Trophoblast cell (in vitro differentiated cells and primary cell): ENCODE data around the gene GALNT18.
"Not testable (repeated sequence)": the region's sequence is repeated elsewhere in the genome, so short reads cannot be mapped to it uniquely, and the experiment has no call there.

ENCODE experiments used
- DNase-seq, 2 donors: peaks; one replicate each; pipeline ENCODE4 v3.0.0-alpha.2; 2016
- H2AFZ ChIP-seq: 2 replicates; pipeline ENCODE4 v1.6.1; 2013; ENCODE audit warnings: low read length, moderate library complexity, mild to moderate bottlenecking; ENCODE audit not compliant: insufficient read depth, poor library complexity
- H2AK5ac ChIP-seq: 2 replicates; pipeline ENCODE4 v1.6.1; 2013; ENCODE audit warnings: mild to moderate bottlenecking, low read length
- H2BK120ac ChIP-seq: 2 replicates; pipeline ENCODE4 v1.6.1; 2013; ENCODE audit warnings: low read length, mild to moderate bottlenecking, moderate library complexity; ENCODE audit not compliant: insufficient read depth, poor library complexity
- H2BK12ac ChIP-seq: 2 replicates; pipeline ENCODE4 v1.6.1; 2013; ENCODE audit warnings: mild to moderate bottlenecking, low read length, moderate library complexity
- H2BK5ac ChIP-seq: 2 replicates; pipeline ENCODE4 v1.6.1; 2013; ENCODE audit warnings: low read length, low read depth, moderate library complexity, mild to moderate bottlenecking; ENCODE audit not compliant: poor library complexity
- H3K14ac ChIP-seq: 2 replicates; pipeline ENCODE4 v1.6.1; 2013; ENCODE audit warnings: mild to moderate bottlenecking, low read length
- H3K18ac ChIP-seq: 2 replicates; pipeline ENCODE4 v1.6.1; 2013; ENCODE audit warnings: mild to moderate bottlenecking, low read length
- H3K23ac ChIP-seq: 2 replicates; pipeline ENCODE4 v1.6.1; 2013; ENCODE audit warnings: low read length
- H3K27ac ChIP-seq: 2 replicates; pipeline ENCODE4 v1.5.1; 2013; ENCODE audit warnings: low read depth, mild to moderate bottlenecking, inconsistent platforms, low read length, moderate library complexity
- H3K27me3 ChIP-seq: 2 replicates; pipeline ENCODE4 v1.6.1; 2013; ENCODE audit warnings: inconsistent platforms, mild to moderate bottlenecking, low read length, moderate library complexity; ENCODE audit not compliant: insufficient read depth
- H3K36me3 ChIP-seq, 2 experiments: 1 replicate in 1 of 2; 2 replicates in 1 of 2; pipeline ENCODE4 v1.6.1; 2013; ENCODE audit warnings: low read length in 2 of 2, mild to moderate bottlenecking in 2 of 2, moderate library complexity in 1 of 2; ENCODE audit not compliant: insufficient read depth in 2 of 2, control insufficient read depth in 1 of 2
- H3K4ac ChIP-seq: 2 replicates; pipeline ENCODE4 v1.6.1; 2013; ENCODE audit warnings: low read depth, mild to moderate bottlenecking, low read length, moderate library complexity
- H3K4me1 ChIP-seq, 2 experiments: 1 replicate in 1 of 2; 2 replicates in 1 of 2; pipeline ENCODE4 v1.6.1; 2013; ENCODE audit warnings: low read length in 2 of 2, mild to moderate bottlenecking in 2 of 2, moderate library complexity in 1 of 2; ENCODE audit not compliant: insufficient read depth in 2 of 2, control insufficient read depth in 1 of 2
- H3K4me2 ChIP-seq: 2 replicates; pipeline ENCODE4 v1.6.1; 2013; ENCODE audit warnings: inconsistent platforms, mild to moderate bottlenecking, low read length, moderate library complexity
- H3K4me3 ChIP-seq: 2 replicates; pipeline ENCODE4 v1.5.1; 2013; ENCODE audit warnings: mild to moderate bottlenecking, low read depth, low read length, inconsistent platforms
- H3K79me1 ChIP-seq: one replicate; pipeline ENCODE4 v1.6.1; 2013; ENCODE audit warnings: low read length
- H3K79me2 ChIP-seq: 2 replicates; pipeline ENCODE4 v1.6.1; 2013; ENCODE audit warnings: low read length, mild to moderate bottlenecking; ENCODE audit not compliant: control insufficient read depth, insufficient read depth, poor library complexity
- H3K9ac ChIP-seq: 2 replicates; pipeline ENCODE4 v1.6.1; 2013; ENCODE audit warnings: mild to moderate bottlenecking, low read length
- H3K9me3 ChIP-seq: 2 replicates; pipeline ENCODE4 v1.6.1; 2013; ENCODE audit warnings: low read depth, mild to moderate bottlenecking, control low read depth, inconsistent platforms, low read length; ENCODE audit not compliant: insufficient read depth
- H4K12ac ChIP-seq: 2 replicates; pipeline ENCODE4 v1.6.1; 2013; ENCODE audit warnings: low read depth, mild to moderate bottlenecking, low read length, moderate library complexity
- H4K8ac ChIP-seq: 2 replicates; pipeline ENCODE4 v1.6.1; 2013; ENCODE audit warnings: low read depth, mild to moderate bottlenecking, low read length, moderate library complexity
- H4K91ac ChIP-seq: one replicate; pipeline ENCODE4 v1.6.1; 2013; ENCODE audit warnings: low read depth, mild to moderate bottlenecking, low read length, moderate library complexity
- WGBS: extraction: QIAGEN DNeasy Blood & Tissue Kit; methylation state at CpG from one replicate; pipeline ENCODE4 v1.1.7; 2013; ENCODE audit warnings: missing lambda C conversion rate; ENCODE audit not compliant: insufficient read length, insufficient coverage; ENCODE audit errors: extremely low coverage; 5-methylcytosine and 5-hydroxymethylcytosine counted together

GALNT18 gene

DNA sequence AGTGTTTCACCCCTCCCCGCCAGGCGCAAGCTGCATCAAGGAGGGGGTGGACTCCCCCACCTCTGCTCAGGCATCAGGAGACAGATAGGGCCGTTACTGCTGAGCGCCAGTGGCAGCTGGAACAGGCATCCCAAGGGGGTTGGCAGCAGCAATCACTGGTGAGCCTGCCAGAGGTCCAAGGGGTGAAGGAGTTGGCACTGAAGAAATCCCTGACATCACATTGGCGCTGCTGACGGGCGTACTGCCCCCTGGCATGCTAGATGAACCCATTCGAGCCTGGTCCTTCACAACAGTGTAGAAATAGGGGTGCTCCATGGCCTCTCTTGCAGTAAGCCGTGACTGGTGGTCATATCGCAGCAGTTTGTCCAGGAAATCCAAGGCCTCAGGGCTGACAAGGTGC is 270.0 kb downstream of the GALNT18 start:
- H3K9me3 ChIP-seq, H2AK5ac ChIP-seq, H3K27ac ChIP-seq, H3K4me2 ChIP-seq, H3K4ac ChIP-seq, H3K27me3 ChIP-seq, H3K18ac ChIP-seq, H3K79me1 ChIP-seq, H2BK120ac ChIP-seq, H2AFZ ChIP-seq, H2BK5ac ChIP-seq, DNase-seq, H4K12ac ChIP-seq, H2BK12ac ChIP-seq, H4K91ac ChIP-seq, H3K36me3 ChIP-seq, H3K9ac ChIP-seq, H3K79me2 ChIP-seq, H3K4me3 ChIP-seq, H3K23ac ChIP-seq, H3K14ac ChIP-seq, H4K8ac ChIP-seq: not testable (repeated sequence)
- WGBS = no CpG with 5 or more reads among the region's 10 CpGs
- peaks cover 12 to 18% of the 10 kb centered on the region in 2 experiments for H3K4me1 ChIP-seq

DNA sequence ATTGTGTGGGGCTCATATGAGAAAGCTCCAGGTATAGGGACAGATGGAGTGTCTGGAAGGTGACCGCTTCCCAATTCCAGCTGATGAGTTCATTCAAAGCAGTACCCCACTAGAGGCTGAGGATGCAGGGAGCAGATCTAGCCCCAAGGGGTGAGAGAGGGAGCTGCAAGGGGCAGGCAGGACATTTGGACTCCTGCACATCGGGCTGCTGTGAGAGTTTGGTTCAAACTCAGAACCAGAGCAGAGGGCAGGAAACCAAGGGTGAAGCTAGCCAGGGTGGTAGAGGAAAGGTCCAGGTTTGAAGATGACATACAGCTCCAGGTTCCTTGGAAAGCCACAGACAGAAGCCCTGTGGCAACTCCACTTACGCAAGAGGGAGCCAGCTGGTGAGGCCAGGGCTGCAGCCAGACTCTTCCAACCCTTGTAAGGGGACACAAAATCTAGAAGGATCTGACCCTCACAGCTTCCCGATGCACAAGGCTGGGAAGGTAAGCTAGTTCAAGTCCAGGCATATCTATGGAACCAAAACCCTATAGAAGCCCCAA is 270.7 kb downstream of the GALNT18 start:
- H3K36me3 ChIP-seq = no peaks in the 10 kb centered on the region
- no peak overlapping the region for H3K4me3 ChIP-seq
- no peaks in the 10 kb centered on the region for H3K79me2 ChIP-seq
- no peak overlapping the region for H2BK12ac ChIP-seq
- H3K4ac ChIP-seq = no peak overlapping the region
- H3K79me1 ChIP-seq = no peaks in the 10 kb centered on the region
- WGBS = no CpG with 5 or more reads among the region's 4 CpGs
- no peak overlapping the region for H3K9ac ChIP-seq
- H3K9me3 ChIP-seq = no peaks in the 10 kb centered on the region
- H3K4me1 ChIP-seq = peaks cover 12 to 18% of the 10 kb centered on the region in 2 experiments
- no peak overlapping the region for H3K27ac ChIP-seq
- no peak overlapping the region for H2BK5ac ChIP-seq
- no peak overlapping the region for H3K23ac ChIP-seq
- H3K27me3 ChIP-seq = no peaks in the 10 kb centered on the region
- no peak overlapping the region for H2AFZ ChIP-seq
- H3K4me2 ChIP-seq = no peak overlapping the region
- no peak overlapping the region for H4K12ac ChIP-seq
- H3K14ac ChIP-seq = no peak overlapping the region
- no peak overlapping the region for H3K18ac ChIP-seq
- H4K8ac ChIP-seq = no peak overlapping the region
- no peak overlapping the region for H2AK5ac ChIP-seq
- no peak overlapping the region for H2BK120ac ChIP-seq
- H4K91ac ChIP-seq = no peak overlapping the region
- peak in 1 of 2 donors; percentile 7 for DNase-seq

DNA sequence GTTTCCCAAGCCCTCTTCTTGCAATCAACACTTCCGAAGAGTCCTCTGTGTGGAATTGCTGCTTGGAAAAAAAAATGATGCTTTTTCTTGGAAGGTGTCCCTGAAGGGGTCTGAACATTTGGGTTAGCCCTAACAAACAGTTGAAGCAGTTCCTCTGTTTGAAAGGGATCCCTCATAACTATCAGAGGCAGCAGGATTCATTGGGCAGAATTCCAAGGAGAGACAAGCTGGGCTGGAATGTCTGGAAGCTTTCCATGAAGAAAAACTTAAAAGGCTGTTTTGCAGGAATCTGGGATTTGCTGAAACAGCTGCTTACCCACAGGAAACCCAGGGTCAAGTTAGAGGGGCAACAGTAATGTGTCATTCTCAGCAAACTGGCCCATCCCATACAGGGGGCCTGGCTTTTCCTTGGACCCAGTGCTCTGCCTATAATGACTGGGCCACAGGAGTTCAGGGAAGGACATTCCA is 271.9 kb downstream of the GALNT18 start:
- peak in 1 of 2 donors; percentile 3 for DNase-seq
- no peaks in the 10 kb centered on the region for H3K36me3 ChIP-seq
- no CpG with 5 or more reads among the region's 1 CpG for WGBS

DNA sequence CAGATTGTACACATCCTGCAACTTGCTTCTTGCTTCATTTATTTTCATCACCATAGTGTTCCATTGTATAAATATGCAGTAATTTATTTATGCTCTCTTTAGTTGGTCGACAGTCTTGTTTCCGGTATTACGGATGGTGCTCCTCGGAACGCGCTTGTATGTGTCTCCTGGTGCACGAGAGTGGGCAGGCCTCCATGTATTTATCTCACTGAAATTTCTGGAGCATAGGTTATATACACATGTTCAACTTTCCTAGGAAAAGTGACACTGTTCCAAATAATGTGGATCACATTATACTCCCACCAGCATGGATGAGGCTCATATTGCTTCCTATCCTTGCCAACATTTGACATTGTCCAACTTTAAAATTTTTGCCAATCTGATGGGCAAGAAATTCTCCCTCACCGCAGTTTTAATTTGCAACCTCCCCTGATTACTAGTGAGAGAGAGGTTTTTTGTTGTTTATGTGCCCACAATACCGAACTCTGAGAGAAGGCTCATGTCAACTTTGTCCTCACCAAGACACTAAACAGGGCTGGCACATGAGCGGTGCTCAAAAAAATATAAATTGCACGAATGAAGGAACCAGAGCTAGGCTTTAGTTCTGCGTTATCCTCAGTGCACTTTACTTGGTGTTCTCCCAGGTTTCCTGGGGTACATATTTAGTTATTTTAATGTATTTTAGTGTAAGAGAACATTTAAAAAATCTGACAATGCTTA is 272.5 kb downstream of the GALNT18 start:
- H3K27ac ChIP-seq = no peak overlapping the region
- H2BK12ac ChIP-seq = no peak overlapping the region
- no peak overlapping the region for H3K18ac ChIP-seq
- H3K79me2 ChIP-seq = no peaks in the 10 kb centered on the region
- H3K4me2 ChIP-seq = no peak overlapping the region
- H3K14ac ChIP-seq = no peak overlapping the region
- no peak overlapping the region for H4K12ac ChIP-seq
- H3K9me3 ChIP-seq = no peaks in the 10 kb centered on the region
- H3K4ac ChIP-seq = no peak overlapping the region
- H3K79me1 ChIP-seq = no peaks in the 10 kb centered on the region
- no peak overlapping the region for H2AK5ac ChIP-seq
- no peak overlapping the region for H4K91ac ChIP-seq
- H3K23ac ChIP-seq = no peak overlapping the region
- no peaks in the 10 kb centered on the region for H3K27me3 ChIP-seq
- no peak overlapping the region for H3K4me3 ChIP-seq
- H2AFZ ChIP-seq = no peak overlapping the region
- no peak overlapping the region for H2BK120ac ChIP-seq
- H3K9ac ChIP-seq = no peak overlapping the region
- H4K8ac ChIP-seq = no peak overlapping the region
- no peak for DNase-seq
- H3K4me1 ChIP-seq = peaks cover 12 to 18% of the 10 kb centered on the region in 2 experiments
- H2BK5ac ChIP-seq = no peak overlapping the region
- no CpG with 5 or more reads among the region's 12 CpGs for WGBS
- no peaks in the 10 kb centered on the region for H3K36me3 ChIP-seq

More for the DNA sequence above, 271.9 kb downstream of the GALNT18 start:
- Histone ChIP-seq H3K9ac (no peak overlapping the region), H3K23ac (no peak overlapping the region), H3K9me3 (no peaks in the 10 kb centered on the region), H2AFZ (no peak overlapping the region), H3K79me1 (no peaks in the 10 kb centered on the region), H4K8ac (no peak overlapping the region), H3K79me2 (no peaks in the 10 kb centered on the region), H3K18ac (no peak overlapping the region), H2BK5ac (no peak overlapping the region), H3K4me1 (peaks cover 12 to 18% of the 10 kb centered on the region in 2 experiments), H3K4me2 (peak overlapping the region; percentile 12), H4K12ac (no peak overlapping the region), H2AK5ac (no peak overlapping the region), H2BK120ac (no peak overlapping the region), H2BK12ac (no peak overlapping the region), H3K27me3 (no peaks in the 10 kb centered on the region), H4K91ac (no peak overlapping the region), H3K27ac (no peak overlapping the region), H3K14ac (no peak overlapping the region), H3K4me3 (no peak overlapping the region), H3K4ac (no peak overlapping the region)
